ENCODE measurements around the gene C1R.
A peak's percentile ranks its signal among the peaks of the same experiment; 100 is the strongest.
"Not testable (repeated sequence)": the region's sequence is repeated elsewhere in the genome, so short reads cannot be mapped to it uniquely, and the experiment has no call there.

Gene C1R

DNA sequence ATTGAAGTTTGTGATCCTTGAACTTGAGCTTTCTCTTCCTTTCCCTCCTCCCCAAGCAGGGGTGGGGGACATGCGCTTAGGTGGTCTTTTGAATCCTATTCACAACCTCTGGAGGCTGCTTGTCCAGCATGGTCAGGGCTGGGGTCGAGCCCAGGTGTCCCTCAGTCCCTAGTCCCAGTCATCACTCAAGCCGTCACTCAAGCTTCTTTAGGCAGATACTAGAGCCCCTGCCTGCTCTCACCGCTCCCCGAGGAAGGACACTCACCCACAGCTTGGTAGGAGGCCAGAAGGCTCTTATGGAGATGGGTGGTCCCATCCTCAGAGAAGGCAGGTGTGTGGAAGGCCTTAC is 17.3 kb upstream of the C1R start:
- peaks cover 6 to 14% of the 10 kb centered on the region in 2 donors for H3K4me1 ChIP-seq (ENCODE audit: control insufficient read depth in 1 of 2, insufficient read depth in 2 of 2, low read length in 2 of 2)
- H3K4me3 ChIP-seq (ENCODE audit: low read depth in 1 of 2, low read length in 2 of 2), result peak overlapping the region; percentile 85 to 97
- peaks cover 0 to 3% of the 10 kb centered on the region in 2 donors for H3K36me3 ChIP-seq (ENCODE audit: control insufficient read depth in 1 of 2, insufficient read depth in 2 of 2, low read length in 2 of 2)
- no peaks in the 10 kb centered on the region for H3K27me3 ChIP-seq (ENCODE audit: control insufficient read depth in 1 of 2, insufficient read depth in 2 of 2, low read length in 2 of 2)
- peaks cover 0 to 2% of the 10 kb centered on the region in 2 donors for H3K9me3 ChIP-seq (ENCODE audit: control insufficient read depth in 1 of 2, low read length in 2 of 2)
- H3K9ac ChIP-seq (ENCODE audit: low read depth in 1 of 2, low read length in 2 of 2), result peak overlapping the region; percentile 82 to 96
- no peak overlapping the region for H3K27ac ChIP-seq (ENCODE audit: low read depth, low read length)

GRCh38 chr12:7108796-7109571 is 16.7 kb upstream of the C1R start, which contains the start of gene C1RL:
TSS of gene C1RL (minus strand) at chr12:7109214. CDS start at chr12:7109180, 34 bp downstream.
- Histone ChIP-seq H3K36me3 (ENCODE audit: control insufficient read depth in 1 of 2, insufficient read depth in 2 of 2, low read length in 2 of 2) (peaks cover 0 to 2% of the 10 kb centered on the region in 2 donors), H3K27me3 (ENCODE audit: control insufficient read depth in 1 of 2, insufficient read depth in 2 of 2, low read length in 2 of 2) (no peaks in the 10 kb centered on the region), H3K9ac (ENCODE audit: low read depth in 1 of 2, low read length in 2 of 2) (peak within 1 kb of the TSS; percentile 82 to 96), H3K4me3 (ENCODE audit: low read depth in 1 of 2, low read length in 2 of 2) (peak within 1 kb of the TSS; percentile 85 to 97), H3K9me3 (ENCODE audit: control insufficient read depth in 1 of 2, low read length in 2 of 2) (peaks cover 0 to 2% of the 10 kb centered on the region in 2 donors), H3K27ac (ENCODE audit: low read depth, low read length) (peak within 1 kb of the TSS; percentile 81), H3K4me1 (ENCODE audit: control insufficient read depth in 1 of 2, insufficient read depth in 2 of 2, low read length in 2 of 2) (peaks cover 6 to 14% of the 10 kb centered on the region in 2 donors)

DNA sequence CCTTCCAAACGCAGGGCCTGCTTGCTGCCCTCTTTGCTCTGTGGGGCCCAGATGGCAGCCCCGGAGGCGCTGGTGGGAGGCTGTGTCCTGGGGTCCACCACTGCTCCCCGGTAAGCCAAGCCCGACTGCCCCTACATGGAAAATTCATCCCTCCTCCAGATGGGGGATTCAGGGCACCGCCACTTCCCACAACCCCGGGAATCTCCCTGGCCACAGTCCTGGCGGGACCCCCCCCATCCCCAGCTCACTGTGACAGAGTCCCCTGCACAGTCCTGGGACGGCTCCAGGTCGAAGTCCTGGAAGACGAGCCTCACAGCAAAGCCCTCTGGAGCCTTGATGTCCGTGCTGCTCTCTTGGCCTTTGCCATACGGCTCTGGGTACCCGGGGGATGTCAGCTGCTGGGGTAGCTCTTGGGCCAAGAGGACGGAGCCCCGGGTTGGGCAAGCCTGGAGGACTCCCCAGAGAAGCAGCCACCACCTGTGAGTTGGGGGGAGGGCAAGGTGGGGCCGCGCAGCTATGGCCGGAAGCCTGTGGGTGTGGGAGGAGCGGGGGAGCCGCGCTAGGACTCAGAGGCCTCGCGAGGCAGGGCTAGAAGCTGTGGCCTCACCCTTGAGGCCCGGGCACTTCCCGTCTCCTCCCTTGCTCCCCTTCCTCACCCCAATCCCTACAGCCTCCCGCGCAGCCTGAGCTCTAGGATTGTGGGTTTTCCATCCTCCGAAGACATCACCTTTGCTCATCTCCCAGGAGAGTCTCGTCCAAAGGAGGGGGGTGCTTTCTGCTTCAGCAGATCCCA is 16.0 kb upstream of the C1R start:
- Histone ChIP-seq H3K36me3 (ENCODE audit: control insufficient read depth in 1 of 2, insufficient read depth in 2 of 2, low read length in 2 of 2) (peaks cover 0 to 3% of the 10 kb centered on the region in 2 donors), H3K9ac (ENCODE audit: low read depth in 1 of 2, low read length in 2 of 2) (peak overlapping the region; percentile 82 to 96), H3K27ac (ENCODE audit: low read depth, low read length) (peak overlapping the region; percentile 81), H3K4me1 (ENCODE audit: control insufficient read depth in 1 of 2, insufficient read depth in 2 of 2, low read length in 2 of 2) (peaks cover 6 to 14% of the 10 kb centered on the region in 2 donors), H3K4me3 (ENCODE audit: low read depth in 1 of 2, low read length in 2 of 2) (peak overlapping the region; percentile 85 to 97), H3K27me3 (ENCODE audit: control insufficient read depth in 1 of 2, insufficient read depth in 2 of 2, low read length in 2 of 2) (no peaks in the 10 kb centered on the region), H3K9me3 (ENCODE audit: control insufficient read depth in 1 of 2, low read length in 2 of 2) (peaks cover 0 to 2% of the 10 kb centered on the region in 2 donors)

- peaks cover 6 to 14% of the 10 kb centered on the region in 2 donors for H3K4me1 ChIP-seq (ENCODE audit: control insufficient read depth in 1 of 2, insufficient read depth in 2 of 2, low read length in 2 of 2)
- H3K36me3 ChIP-seq (ENCODE audit: control insufficient read depth in 1 of 2, insufficient read depth in 2 of 2, low read length in 2 of 2), result peaks cover 0 to 3% of the 10 kb centered on the region in 2 donors
- peaks cover 0 to 2% of the 10 kb centered on the region in 2 donors for H3K9me3 ChIP-seq (ENCODE audit: control insufficient read depth in 1 of 2, low read length in 2 of 2)
- H3K27ac ChIP-seq (ENCODE audit: low read depth, low read length), result peak overlapping the region; percentile 81
- H3K27me3 ChIP-seq (ENCODE audit: control insufficient read depth in 1 of 2, insufficient read depth in 2 of 2, low read length in 2 of 2), result no peaks in the 10 kb centered on the region
- H3K4me3 ChIP-seq (ENCODE audit: low read depth in 1 of 2, low read length in 2 of 2), result peak overlapping the region; percentile 85 to 97
- H3K9ac ChIP-seq (ENCODE audit: low read depth in 1 of 2, low read length in 2 of 2), result peak overlapping the region; percentile 82 to 96
Observed at GRCh38 chr12:7107636-7108002, 15.4 kb upstream of the C1R start.

GRCh38 chr12:7107181-7107580 is 14.9 kb upstream of the C1R start:
- peaks cover 6 to 14% of the 10 kb centered on the region in 2 donors for H3K4me1 ChIP-seq (ENCODE audit: control insufficient read depth in 1 of 2, insufficient read depth in 2 of 2, low read length in 2 of 2)
- not testable (repeated sequence) for H3K9ac ChIP-seq (ENCODE audit: low read depth in 1 of 2, low read length in 2 of 2); H3K27me3 ChIP-seq (ENCODE audit: control insufficient read depth in 1 of 2, insufficient read depth in 2 of 2, low read length in 2 of 2); H3K9me3 ChIP-seq (ENCODE audit: control insufficient read depth in 1 of 2, low read length in 2 of 2); H3K27ac ChIP-seq (ENCODE audit: low read depth, low read length); H3K36me3 ChIP-seq (ENCODE audit: control insufficient read depth in 1 of 2, insufficient read depth in 2 of 2, low read length in 2 of 2); H3K4me3 ChIP-seq (ENCODE audit: low read depth in 1 of 2, low read length in 2 of 2)

GRCh38 chr12:7106082-7106481 is 13.8 kb upstream of the C1R start:
- no peak overlapping the region for H3K4me3 ChIP-seq (ENCODE audit: low read depth in 1 of 2, low read length in 2 of 2)
- no peaks in the 10 kb centered on the region for H3K27me3 ChIP-seq (ENCODE audit: control insufficient read depth in 1 of 2, insufficient read depth in 2 of 2, low read length in 2 of 2)
- H3K36me3 ChIP-seq (ENCODE audit: control insufficient read depth in 1 of 2, insufficient read depth in 2 of 2, low read length in 2 of 2), result peaks cover 0 to 7% of the 10 kb centered on the region in 2 donors
- H3K9ac ChIP-seq (ENCODE audit: low read depth in 1 of 2, low read length in 2 of 2), result no peak overlapping the region
- peaks cover 0 to 2% of the 10 kb centered on the region in 2 donors for H3K9me3 ChIP-seq (ENCODE audit: control insufficient read depth in 1 of 2, low read length in 2 of 2)
- H3K4me1 ChIP-seq (ENCODE audit: control insufficient read depth in 1 of 2, insufficient read depth in 2 of 2, low read length in 2 of 2), result peaks cover 6 to 14% of the 10 kb centered on the region in 2 donors
- H3K27ac ChIP-seq (ENCODE audit: low read depth, low read length), result no peak overlapping the region

DNA sequence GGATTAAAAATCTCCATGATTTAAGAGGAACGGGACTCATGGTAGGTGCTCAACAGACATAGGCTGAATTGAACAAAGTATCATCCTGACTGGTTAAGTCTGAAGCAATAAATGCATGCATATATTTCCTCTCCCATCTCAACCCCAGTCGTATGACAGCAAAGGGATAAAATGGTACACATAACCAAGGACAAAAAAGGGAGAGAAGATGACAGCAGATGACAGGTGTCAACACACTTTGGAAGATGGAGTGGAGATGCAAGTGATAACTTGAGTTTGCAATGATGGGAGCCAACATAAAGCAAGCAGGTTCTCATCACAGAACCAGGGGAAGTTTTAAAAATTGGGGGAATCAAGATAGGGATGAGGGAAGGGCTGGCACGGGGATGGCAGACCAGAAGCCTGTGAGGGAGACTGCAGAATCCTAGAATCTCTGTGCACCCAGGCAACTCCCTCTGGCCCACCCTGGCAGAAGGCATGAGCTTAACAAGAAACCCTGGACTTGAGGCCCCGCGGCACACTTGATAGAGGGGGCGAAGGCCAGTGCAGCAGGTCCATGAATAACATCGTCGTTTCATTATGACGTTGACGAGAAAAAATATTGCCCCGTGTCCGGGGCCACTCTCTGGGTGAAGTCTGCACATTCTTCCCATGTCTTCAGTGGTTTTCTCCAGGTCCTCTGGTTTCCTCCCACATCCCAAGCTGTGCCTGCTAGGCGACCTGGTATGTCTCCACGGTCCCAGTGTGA is 11.8 kb upstream of the C1R start:
- Histone ChIP-seq H3K9me3 (ENCODE audit: control insufficient read depth in 1 of 2, low read length in 2 of 2) (peaks cover 0 to 2% of the 10 kb centered on the region in 2 donors), H3K27ac (ENCODE audit: low read depth, low read length) (no peak overlapping the region), H3K36me3 (ENCODE audit: control insufficient read depth in 1 of 2, insufficient read depth in 2 of 2, low read length in 2 of 2) (peaks cover 0 to 13% of the 10 kb centered on the region in 2 donors), H3K4me1 (ENCODE audit: control insufficient read depth in 1 of 2, insufficient read depth in 2 of 2, low read length in 2 of 2) (peaks cover 0 to 7% of the 10 kb centered on the region in 2 donors), H3K27me3 (ENCODE audit: control insufficient read depth in 1 of 2, insufficient read depth in 2 of 2, low read length in 2 of 2) (no peaks in the 10 kb centered on the region), H3K9ac (ENCODE audit: low read depth in 1 of 2, low read length in 2 of 2) (no peak overlapping the region), H3K4me3 (ENCODE audit: low read depth in 1 of 2, low read length in 2 of 2) (no peak overlapping the region)

GRCh38 chr12:7102582-7102981 is 10.3 kb upstream of the C1R start:
- Histone ChIP-seq H3K36me3 (ENCODE audit: control insufficient read depth in 1 of 2, insufficient read depth in 2 of 2, low read length in 2 of 2) (peaks cover 0 to 16% of the 10 kb centered on the region in 2 donors), H3K4me1 (ENCODE audit: control insufficient read depth in 1 of 2, insufficient read depth in 2 of 2, low read length in 2 of 2) (peaks cover 0 to 1% of the 10 kb centered on the region in 2 donors), H3K27me3 (ENCODE audit: control insufficient read depth in 1 of 2, insufficient read depth in 2 of 2, low read length in 2 of 2) (no peaks in the 10 kb centered on the region), H3K27ac (ENCODE audit: low read depth, low read length) (no peak overlapping the region), H3K9ac (ENCODE audit: low read depth in 1 of 2, low read length in 2 of 2) (no peak overlapping the region), H3K4me3 (ENCODE audit: low read depth in 1 of 2, low read length in 2 of 2) (no peak overlapping the region), H3K9me3 (ENCODE audit: control insufficient read depth in 1 of 2, low read length in 2 of 2) (peaks cover 0 to 2% of the 10 kb centered on the region in 2 donors)

DNA sequence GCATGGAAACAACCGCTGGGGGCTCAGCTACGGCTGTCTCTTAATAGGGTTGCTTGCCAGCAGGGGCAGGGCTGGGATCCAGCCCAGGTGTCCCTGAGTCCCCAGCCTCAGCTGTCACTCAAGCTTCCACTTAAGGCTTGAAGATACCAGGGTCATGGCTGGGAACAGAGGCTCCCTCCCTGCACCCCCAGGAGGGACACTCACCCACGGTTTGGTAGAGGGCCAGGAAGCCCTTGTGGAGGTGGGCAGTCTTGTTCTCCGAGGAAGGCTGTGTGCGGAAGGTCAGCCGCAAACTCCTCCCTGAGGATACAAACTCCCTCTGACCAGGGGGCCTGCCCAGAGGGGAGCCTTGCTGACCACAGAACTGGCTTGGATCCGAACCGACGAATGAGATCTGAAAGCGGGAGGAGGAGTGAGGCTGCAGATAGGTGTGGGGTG is 9.5 kb upstream of the C1R start:
- Histone ChIP-seq H3K9ac (ENCODE audit: low read depth in 1 of 2, low read length in 2 of 2) (no peak overlapping the region), H3K4me3 (ENCODE audit: low read depth in 1 of 2, low read length in 2 of 2) (no peak overlapping the region), H3K27me3 (ENCODE audit: control insufficient read depth in 1 of 2, insufficient read depth in 2 of 2, low read length in 2 of 2) (no peaks in the 10 kb centered on the region), H3K36me3 (ENCODE audit: control insufficient read depth in 1 of 2, insufficient read depth in 2 of 2, low read length in 2 of 2) (peaks cover 0 to 16% of the 10 kb centered on the region in 2 donors), H3K4me1 (ENCODE audit: control insufficient read depth in 1 of 2, insufficient read depth in 2 of 2, low read length in 2 of 2) (no peaks in the 10 kb centered on the region), H3K9me3 (ENCODE audit: control insufficient read depth in 1 of 2, low read length in 2 of 2) (peaks cover 0 to 2% of the 10 kb centered on the region in 2 donors), H3K27ac (ENCODE audit: low read depth, low read length) (no peak overlapping the region)

Data from duodenal mucosa (tissue), 2 donors.